KG1 (cell line): Measurements from ENCODE around the gene SNRNP70.
"Not testable (repeated sequence)": the region's sequence is repeated elsewhere in the genome, so short reads cannot be mapped to it uniquely, and the experiment has no call there.

ENCODE experiments used
- DNase-seq: peaks from one replicate; lab custom pipeline; 2025; lab: John Stamatoyannopoulos, UW

The SNRNP70 gene

DNA sequence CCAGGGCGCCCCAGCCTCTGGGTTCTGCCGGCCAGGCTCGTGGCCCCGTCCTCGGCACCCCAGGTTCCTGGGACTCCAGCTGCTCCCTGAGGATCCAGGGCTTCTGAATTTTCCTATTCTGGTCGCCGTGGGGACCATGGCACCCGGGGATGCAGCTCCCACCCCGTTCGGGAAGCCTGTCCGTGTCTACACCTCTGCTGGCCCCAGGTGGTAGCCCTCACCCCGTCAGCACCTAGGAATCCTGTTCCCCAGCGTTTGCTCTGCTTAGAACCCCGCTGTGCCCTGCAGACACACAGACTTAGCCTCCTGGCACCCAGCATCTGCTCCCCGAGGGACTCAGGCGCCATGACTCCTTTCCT, 35.1 kb downstream of the SNRNP70 start:
- DNase-seq, result no peak

- DNase-seq, result no peak
Observed at GRCh38 chr19:49120868-49121267, 35.6 kb downstream of the SNRNP70 start.

DNA sequence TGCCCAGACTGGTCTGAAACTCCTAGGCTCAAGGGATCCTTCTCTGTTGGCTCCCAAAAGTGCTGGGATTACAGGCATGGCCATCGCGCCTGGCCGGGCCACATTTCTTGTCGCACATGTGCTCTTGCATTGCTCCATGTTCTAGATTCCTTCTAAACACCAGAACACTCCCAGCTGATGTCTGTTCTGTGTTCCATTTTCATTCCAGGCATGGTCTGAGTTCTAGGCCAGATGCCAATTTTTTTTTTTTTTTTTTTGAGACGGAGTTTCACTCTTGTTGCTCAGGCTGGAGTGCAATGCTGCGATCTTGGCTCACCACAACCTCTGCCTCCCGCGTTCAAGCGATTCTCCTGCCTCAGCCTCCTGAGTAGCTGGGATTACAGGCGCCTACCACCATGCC, 36.6 kb downstream of the SNRNP70 start:
- not testable (repeated sequence) for DNase-seq

DNA sequence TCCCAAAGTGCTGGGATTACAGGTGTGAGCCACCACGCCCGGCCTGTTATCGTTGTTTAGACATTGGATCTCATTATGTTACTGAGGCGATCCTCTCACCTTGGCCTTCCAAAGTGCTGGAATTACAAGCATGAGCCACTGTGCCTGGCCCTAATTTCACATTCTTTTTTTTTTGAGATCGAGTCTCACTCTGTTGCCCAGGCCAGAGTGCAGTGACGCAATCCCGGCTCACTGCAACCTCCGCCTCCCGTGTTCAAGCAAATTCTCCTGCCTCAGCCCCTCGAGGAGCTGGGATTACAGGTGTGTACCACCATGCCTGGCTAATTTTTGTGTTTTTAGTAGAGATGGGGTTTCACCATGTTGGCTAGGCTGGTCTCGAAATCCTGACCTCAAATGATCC, 38.0 kb downstream of the SNRNP70 start:
- DNase-seq, result not testable (repeated sequence)

DNA sequence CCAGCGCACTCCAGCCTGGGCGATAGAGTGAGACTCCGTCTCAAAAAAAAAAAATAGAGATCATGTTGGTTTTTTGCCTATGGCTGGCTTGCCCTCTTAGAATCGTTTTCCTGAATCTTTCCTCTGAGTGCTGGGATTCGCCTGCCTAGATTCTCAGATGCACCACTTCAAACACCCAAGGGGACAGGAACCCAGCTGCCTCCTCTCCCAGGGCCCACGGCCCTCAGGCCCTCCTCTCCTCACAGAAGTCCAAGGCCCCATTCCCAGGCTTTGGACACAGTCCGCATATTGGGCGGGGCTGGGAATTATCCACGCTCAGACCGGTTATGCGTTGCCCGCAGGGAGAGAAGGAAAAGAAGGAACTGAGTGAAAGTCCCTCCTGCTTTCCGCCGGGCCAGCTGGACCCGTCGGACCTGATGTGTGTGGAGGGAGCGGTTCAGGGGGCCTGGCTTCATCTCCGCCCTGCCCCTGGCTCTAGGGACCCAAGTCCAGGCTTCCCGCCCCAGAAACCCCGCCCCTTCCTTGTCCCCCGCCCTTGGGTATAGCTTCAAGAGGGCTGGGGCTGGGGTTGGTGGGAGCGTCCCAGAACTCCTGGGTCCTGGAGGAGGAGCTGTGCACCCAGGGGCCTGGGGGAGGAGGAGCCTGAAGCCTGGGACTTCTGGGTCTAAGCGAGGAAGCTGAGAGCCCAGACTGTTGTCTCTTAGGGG, 39.9 kb downstream of the SNRNP70 start:
- no peak for DNase-seq

DNA sequence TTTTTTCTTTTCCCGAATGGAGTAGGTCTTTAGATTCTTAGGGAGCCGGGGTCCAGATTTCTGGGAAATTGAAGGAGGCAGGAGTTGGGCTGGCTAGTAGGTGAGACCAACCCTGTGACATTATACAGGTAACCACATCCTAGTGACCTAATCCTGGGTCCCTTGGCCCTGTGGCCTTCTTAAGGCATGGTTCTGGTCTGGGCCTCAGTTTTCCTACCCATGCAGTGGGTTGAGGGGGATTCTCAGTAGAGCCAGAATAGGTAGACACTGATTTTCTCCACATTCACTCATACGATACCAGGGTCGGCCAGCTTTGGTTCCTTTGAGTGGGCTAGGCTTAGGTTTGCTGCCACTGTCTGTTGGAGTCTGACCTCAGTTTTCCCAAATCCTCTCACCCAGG, 41.3 kb downstream of the SNRNP70 start:
- no peak for DNase-seq

GRCh38 chr19:49127225-49127624, 42.0 kb downstream of the SNRNP70 start:
- not testable (repeated sequence) for DNase-seq

GRCh38 chr19:49127674-49128544, 42.7 kb downstream of the SNRNP70 start:
- peak; percentile 72 for DNase-seq

DNA sequence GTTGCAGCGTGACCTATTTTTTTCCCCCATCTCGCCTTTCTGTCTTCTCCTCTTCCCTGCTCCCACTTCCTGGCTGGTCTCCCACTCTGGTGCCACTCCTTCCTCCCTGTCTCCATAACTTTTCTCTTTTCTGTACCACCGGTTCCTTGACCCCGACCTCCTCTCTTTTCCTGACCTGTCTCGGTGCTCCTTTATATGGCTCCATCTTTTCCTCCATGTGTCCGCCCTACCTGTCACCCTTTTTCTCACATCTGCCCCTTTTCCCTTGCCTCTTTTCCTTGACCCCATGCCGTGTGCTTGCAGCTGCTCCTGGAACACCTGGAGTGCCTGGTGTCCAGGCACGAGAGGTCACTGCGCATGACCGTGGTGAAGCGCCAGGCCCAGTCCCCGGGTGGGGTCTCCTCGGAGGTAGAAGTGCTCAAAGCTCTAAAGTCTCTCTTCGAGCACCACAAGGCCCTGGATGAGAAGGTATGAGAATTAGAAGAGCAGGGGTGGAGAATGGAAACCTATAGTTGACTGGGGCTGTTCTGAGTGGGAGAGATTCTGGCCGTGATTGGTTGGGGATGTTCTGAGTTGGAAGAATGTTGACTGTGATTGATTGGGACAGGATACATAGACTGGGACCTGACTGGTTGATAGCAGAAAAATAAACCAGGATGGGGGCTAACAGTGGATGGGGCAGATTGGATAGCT, 43.4 kb downstream of the SNRNP70 start:
- DNase-seq, result no peak

DNA sequence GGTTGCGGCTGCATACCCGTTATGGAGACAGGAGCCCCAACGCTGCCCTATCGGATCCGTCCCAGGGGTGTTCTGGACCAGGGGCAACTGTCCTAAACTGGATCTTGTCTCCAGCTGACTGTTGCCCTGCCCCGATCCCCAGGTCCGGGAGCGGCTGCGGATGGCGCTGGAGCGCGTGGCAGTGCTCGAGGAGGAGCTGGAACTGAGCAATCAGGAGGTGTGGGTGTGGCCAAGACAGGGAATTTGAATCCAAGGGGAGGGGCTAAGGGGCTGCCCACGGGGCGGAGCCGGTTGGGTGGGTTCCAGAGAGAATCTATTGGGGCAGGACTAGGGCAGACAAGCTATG, 44.0 kb downstream of the SNRNP70 start:
- DNase-seq, result no peak

GRCh38 chr19:49130325-49130724, 45.1 kb downstream of the SNRNP70 start:
- no peak for DNase-seq

DNA sequence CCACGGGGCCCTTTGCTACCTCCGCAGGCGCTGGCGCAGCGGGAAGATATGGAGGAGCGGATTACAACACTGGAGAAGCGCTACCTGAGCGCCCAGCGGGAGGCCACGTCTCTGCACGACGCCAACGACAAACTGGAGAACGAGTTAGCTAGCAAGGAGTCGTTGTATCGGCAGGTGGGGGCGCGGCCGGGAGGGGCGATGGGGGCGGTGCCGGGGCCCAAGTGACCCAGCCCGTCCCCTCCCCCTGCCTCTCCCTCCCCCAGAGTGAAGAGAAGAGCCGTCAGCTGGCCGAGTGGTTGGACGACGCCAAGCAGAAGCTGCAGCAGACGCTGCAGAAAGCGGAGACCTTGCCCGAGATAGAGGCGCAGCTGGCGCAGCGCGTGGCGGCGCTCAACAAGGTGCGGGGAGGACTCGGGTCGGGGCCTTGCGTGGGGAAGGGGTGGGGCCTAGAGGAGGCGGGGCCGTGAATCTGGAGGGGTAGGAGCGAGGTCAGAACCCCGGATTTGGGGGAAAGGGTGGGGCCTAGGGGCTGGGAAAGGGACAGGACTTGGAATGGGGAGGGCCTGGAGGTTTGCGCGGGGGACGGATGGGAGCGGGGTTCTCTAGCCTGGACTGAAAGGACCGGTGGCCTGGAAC, 47.8 kb downstream of the SNRNP70 start:
- no peak for DNase-seq

DNA sequence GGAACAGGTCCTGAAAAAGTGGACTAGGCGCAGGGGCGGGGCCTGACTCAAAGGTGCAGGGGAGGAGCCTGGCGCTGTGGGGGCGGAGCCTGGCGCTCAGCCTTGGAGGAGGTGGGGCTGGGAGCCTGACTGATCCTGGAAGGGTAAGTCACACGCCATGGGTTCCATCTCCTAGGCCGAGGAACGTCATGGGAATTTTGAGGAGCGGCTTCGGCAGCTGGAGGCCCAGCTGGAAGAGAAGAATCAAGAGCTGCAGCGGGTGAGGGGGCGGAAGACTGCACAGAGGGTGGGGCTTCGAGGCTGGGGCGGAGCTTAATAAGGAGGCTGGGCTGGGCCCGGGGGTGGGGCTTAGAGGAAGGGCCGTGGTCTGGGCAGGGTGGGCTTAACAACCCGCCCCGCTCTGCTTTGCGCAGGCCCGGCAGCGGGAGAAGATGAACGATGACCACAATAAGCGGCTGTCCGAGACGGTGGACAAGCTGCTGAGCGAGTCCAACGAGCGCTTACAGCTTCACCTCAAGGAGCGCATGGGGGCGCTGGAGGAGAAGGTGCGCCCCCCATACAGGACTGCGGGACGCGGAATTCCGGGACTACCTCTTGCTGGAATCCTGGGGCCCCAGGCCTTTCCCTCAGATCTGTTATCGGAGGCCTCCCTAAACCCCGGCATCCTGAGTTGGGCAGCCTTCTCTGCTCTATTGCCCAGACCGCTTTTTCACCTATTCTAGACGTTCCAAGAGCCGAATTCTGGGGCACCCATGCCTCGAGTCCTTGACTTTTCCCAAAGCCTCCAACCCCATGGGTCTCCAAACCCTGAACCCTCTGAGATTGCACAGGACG, 48.6 kb downstream of the SNRNP70 start:
- no peak for DNase-seq

DNA sequence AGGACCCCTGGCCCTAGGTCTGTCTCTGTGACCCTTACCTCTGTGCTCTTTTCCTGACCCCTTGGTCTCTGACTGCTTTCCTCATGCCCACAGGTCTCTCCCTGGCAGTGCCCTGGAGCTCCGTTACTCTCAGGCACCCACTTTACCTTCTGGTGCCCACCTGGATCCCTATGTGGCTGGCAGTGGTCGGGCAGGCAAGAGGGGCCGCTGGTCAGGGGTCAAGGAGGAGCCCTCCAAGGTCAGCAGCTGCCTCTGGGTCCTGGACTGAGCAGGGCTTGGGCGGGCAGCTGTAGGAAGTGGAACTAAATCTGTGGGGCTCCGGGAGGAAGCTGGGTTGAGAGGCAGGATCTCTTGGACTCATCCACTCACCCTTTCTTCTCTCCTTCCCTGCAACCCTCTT, 50.4 kb downstream of the SNRNP70 start:
- no peak for DNase-seq

GRCh38 chr19:49136771-49137171, 51.5 kb downstream of the SNRNP70 start:
- DNase-seq, result no peak

GRCh38 chr19:49140951-49141350, 55.7 kb downstream of the SNRNP70 start:
- no peak for DNase-seq

DNA sequence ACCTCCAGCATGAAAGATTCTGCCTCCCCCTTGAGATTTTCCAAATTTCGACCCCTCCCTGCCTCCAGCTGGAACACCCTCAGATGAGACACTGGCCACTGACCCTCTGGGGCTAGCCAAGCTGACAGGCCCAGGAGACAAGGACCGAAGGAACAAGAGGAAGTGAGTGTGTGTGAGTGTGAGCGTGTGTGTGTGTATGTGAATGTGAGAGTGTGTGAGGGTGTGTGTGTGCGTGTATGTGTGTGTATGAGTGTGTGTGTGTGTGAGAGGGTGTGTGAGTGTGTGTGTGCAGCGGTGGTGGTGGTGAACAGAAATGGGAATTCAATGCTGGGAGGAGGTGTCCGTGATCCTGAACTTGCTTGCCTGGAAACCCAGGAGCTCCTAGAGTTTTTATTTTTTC, 56.1 kb downstream of the SNRNP70 start:
- no peak for DNase-seq

DNA sequence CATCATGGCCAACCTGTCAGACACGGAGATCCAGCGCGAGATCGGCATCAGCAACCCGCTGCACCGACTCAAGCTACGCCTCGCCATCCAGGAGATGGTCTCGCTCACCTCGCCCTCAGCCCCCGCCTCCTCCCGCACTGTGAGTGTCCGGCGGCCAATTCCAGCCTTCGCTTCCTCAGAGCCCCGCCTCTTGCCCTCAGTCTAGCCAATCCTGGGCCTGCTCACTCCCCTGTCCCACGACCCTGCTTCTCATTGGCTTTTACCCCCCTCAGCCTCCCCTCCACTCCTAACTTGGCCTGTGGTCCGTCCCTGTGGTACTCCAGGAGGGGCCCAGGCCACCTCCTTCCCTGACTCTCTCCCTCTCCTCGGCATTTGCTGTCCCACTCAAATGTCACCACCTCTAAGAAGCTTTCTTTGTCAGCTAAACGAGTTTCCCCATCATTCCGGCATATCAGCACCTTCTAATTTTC, 57.6 kb downstream of the SNRNP70 start:
- DNase-seq, result no peak

DNA sequence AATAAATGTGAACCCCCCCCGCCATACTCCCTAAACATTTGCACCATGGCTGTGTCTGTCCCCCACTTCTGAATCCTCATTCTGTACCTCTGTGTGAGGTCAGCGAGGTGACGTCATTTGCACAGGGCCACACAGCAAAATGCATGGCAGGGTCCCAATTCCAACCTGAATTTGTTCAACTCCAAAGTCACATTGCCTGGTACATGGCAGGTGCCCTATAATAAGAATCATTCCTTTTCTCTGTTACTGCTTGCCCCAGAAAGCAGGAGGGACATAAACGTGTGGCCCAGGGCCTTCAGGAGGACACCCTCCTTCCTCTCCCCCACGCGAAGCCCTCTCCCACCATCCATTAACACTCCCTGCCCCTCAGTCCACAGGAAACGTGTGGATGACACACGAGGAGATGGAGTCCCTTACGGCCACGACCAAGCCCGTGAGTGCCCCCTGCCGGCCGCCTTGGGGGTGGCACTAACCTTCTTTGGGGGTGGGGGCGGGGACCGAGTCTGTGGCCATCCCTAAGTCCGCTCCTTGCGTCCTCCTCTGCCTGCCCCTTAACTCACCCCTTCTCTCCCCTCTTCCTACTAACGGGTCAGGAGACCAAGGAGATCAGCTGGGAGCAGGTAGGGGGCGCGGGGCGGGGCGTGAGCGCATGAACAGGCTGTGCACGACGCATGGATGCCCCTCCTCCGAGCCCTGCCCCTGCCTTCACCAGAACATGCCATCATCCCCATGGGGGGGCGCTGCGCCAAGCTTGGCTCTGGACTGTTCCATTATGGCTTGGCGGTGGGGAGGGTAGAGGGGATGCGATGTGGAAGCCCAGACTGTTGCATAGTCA, 60.5 kb downstream of the SNRNP70 start:
- DNase-seq, result peak; percentile 3

DNA sequence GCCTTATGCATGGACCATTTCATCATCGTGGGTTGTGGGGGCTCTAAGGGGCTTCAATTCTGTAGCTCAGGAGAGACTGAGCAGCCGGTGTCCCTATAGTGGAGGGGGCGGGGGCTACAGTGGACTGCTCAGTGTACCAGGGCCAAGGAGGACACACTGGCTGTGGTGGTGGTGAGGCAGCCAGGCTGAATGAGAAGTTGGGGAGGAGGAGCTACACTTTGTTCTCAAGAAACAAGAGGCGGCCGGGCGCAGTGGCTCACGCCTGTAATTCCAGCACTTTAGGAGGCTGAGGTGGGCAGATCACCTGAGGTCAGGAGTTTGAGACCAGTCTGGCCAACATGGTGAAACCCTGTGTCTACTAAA, 61.1 kb downstream of the SNRNP70 start:
- DNase-seq, result not testable (repeated sequence)
